Measurements from ENCODE around the gene SUZ12.
A peak's percentile ranks its signal among the peaks of the same experiment; 100 is the strongest.
"Not testable (repeated sequence)": the region's sequence is repeated elsewhere in the genome, so short reads cannot be mapped to it uniquely, and the experiment has no call there.

SUZ12 gene

GRCh38 chr17:31951953-31952352, 15.1 kb downstream of the SUZ12 start:
- not testable (repeated sequence) for DNase-seq (ENCODE audit: low read depth)

- not testable (repeated sequence) for DNase-seq (ENCODE audit: low read depth)
Observed at GRCh38 chr17:31964131-31964530, 27.3 kb downstream of the SUZ12 start.

- no peak for DNase-seq (ENCODE audit: low read depth)
Observed at GRCh38 chr17:31967648-31968047, 30.8 kb downstream of the SUZ12 start.

GRCh38 chr17:31970416-31970815, 33.6 kb downstream of the SUZ12 start:
- DNase-seq (ENCODE audit: low read depth), result not testable (repeated sequence)

GRCh38 chr17:31974269-31975071, 37.7 kb downstream of the SUZ12 start:
- DNase-seq (ENCODE audit: low read depth), result not testable (repeated sequence)

- not testable (repeated sequence) for DNase-seq (ENCODE audit: low read depth)
Observed at GRCh38 chr17:31975391-31975790, 38.6 kb downstream of the SUZ12 start.

- not testable (repeated sequence) for DNase-seq (ENCODE audit: low read depth)
Observed at GRCh38 chr17:31991821-31992220, 55.0 kb downstream of the SUZ12 start.

- DNase-seq (ENCODE audit: low read depth), result no peak
Observed at GRCh38 chr17:31997005-31997404, 60.2 kb downstream of the SUZ12 start.

- peak; percentile 65 for DNase-seq (ENCODE audit: low read depth)
Observed at GRCh38 chr17:32006957-32007462, 70.2 kb downstream of the SUZ12 start, which contains the start of gene LRRC37B. Gene LRRC37B (plus strand): TSS chr17:32007383. CDS start chr17:32021393, 14,010 bp downstream.

- DNase-seq (ENCODE audit: low read depth), result no peak
Observed at GRCh38 chr17:32007463-32008298, 70.9 kb downstream of the SUZ12 start.

GRCh38 chr17:32009262-32009542, 72.4 kb downstream of the SUZ12 start:
- no peak for DNase-seq (ENCODE audit: low read depth)

GRCh38 chr17:32010114-32010513, 73.3 kb downstream of the SUZ12 start:
- no peak for DNase-seq (ENCODE audit: low read depth)

- DNase-seq (ENCODE audit: low read depth), result no peak
Observed at GRCh38 chr17:32015245-32016013, 78.6 kb downstream of the SUZ12 start.

- no peak for DNase-seq (ENCODE audit: low read depth)
Observed at GRCh38 chr17:32016231-32016630, 79.4 kb downstream of the SUZ12 start.

GRCh38 chr17:32019228-32019627, 82.4 kb downstream of the SUZ12 start:
- DNase-seq (ENCODE audit: low read depth), result no peak

GRCh38 chr17:32020943-32021614, 84.3 kb downstream of the SUZ12 start:
- DNase-seq (ENCODE audit: low read depth), result no peak

- DNase-seq (ENCODE audit: low read depth), result no peak
Observed at GRCh38 chr17:32021615-32021955, 84.8 kb downstream of the SUZ12 start.

- not testable (repeated sequence) for DNase-seq (ENCODE audit: low read depth)
Observed at GRCh38 chr17:32022554-32022953, 85.7 kb downstream of the SUZ12 start.

- DNase-seq (ENCODE audit: low read depth), result not testable (repeated sequence)
Observed at GRCh38 chr17:32027271-32027670, 90.5 kb downstream of the SUZ12 start.

GRCh38 chr17:32033223-32033622, 96.4 kb downstream of the SUZ12 start:
- DNase-seq (ENCODE audit: low read depth), result no peak

- DNase-seq (ENCODE audit: low read depth), result not testable (repeated sequence)
Observed at GRCh38 chr17:32033812-32034211, 97.0 kb downstream of the SUZ12 start.

- DNase-seq (ENCODE audit: low read depth), result not testable (repeated sequence)
Observed at GRCh38 chr17:32040246-32040645, 103.4 kb downstream of the SUZ12 start.

Data from CMK (cell line).